ENCODE results near the gene RAB34. TPM values are rescaled to one million over a fixed set of nuclear protein-coding genes. Genes with fewer than 3 reads are reported as not detected.
A peak's percentile ranks its signal among the peaks of the same experiment; 100 is the strongest.

RAB34 gene
- total RNA-seq, 1 experiment from 2014 or later, result not detected

- Histone ChIP-seq H3K79me2 (ENCODE audit: low read length) (peaks cover 34% of the 10 kb centered on the region), H3K4me2 (ENCODE audit: low read depth, low read length, poor library complexity, severe bottlenecking) (no peak overlapping the region), H3K4me3 (ENCODE audit: low read length) (no peak overlapping the region), H3K27ac (ENCODE audit: low read length) (no peak overlapping the region), H2AFZ (ENCODE audit: low read length) (no peak overlapping the region), H3K4me1 (ENCODE audit: low read length) (peaks cover 25% of the 10 kb centered on the region), H3K9me2 (replicated peaks; ENCODE audit: insufficient read depth, low read length) (no peaks in the 10 kb centered on the region), H3K9me3 (ENCODE audit: low read length) (no peaks in the 10 kb centered on the region), H3K9ac (ENCODE audit: low read length) (no peak overlapping the region), H4K20me1 (ENCODE audit: insufficient read depth, low read depth, low read length) (peaks cover 33% of the 10 kb centered on the region), H3K36me3 (ENCODE audit: insufficient read depth, low read length) (peaks cover 14% of the 10 kb centered on the region), H3K27me3 (ENCODE audit: low read length) (no peaks in the 10 kb centered on the region)
- DNase-seq, result no peak
These were observed 30.4 kb upstream of the RAB34 start for GRCh38 chr17:28747801-28748750.

DNA sequence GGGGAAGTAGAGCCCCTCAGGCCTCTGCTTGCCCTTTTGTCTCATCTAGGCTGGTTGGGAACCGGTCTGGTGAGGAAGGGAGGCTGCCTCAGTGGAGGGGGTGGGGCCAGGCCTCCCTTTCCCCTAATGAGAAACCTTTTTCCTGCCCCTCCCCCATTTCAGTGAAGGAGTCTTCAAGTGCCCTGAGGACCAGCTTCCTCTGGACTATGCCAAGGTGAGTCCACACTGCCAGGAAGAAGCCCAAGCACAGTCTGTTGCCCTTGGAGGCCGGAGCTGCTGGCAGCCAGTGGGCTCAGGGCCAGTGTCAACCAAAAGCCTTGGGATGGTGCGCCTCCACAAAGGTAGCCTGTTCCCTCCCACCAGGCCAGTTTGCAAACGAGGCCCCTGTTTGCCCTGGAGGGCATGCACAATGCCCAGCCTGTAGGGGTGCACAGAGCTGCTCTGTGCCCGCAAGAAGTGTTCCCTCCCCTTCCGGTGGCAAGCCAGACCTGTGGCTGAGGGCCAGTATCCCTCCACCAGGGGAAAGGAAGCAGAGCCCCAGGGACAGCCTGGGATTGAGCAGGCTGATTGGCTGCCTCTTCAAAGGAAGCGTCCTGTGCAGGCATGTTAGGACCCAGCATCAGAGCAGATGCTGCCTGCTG lies 29.5 kb upstream of the RAB34 start:
- H3K79me2 ChIP-seq (ENCODE audit: low read length), result peaks cover 34% of the 10 kb centered on the region
- peaks cover 33% of the 10 kb centered on the region for H4K20me1 ChIP-seq (ENCODE audit: insufficient read depth, low read depth, low read length)
- no peaks in the 10 kb centered on the region for H3K27me3 ChIP-seq (ENCODE audit: low read length)
- H3K4me1 ChIP-seq (ENCODE audit: low read length), result peaks cover 34% of the 10 kb centered on the region
- no peaks in the 10 kb centered on the region for H3K9me3 ChIP-seq (ENCODE audit: low read length)
- H3K27ac ChIP-seq (ENCODE audit: low read length), result 0 out of 2 replicates have a peak overlapping the region, but pooled peaks have one; percentile 3
- H3K9me2 ChIP-seq (replicated peaks; ENCODE audit: insufficient read depth, low read length), result no peaks in the 10 kb centered on the region
- H3K4me2 ChIP-seq (ENCODE audit: low read depth, low read length, poor library complexity, severe bottlenecking), result peak overlapping the region; percentile 93
- no peak for DNase-seq
- H3K36me3 ChIP-seq (ENCODE audit: insufficient read depth, low read length), result peaks cover 14% of the 10 kb centered on the region
- H2AFZ ChIP-seq (ENCODE audit: low read length), result no peak overlapping the region
- H3K4me3 ChIP-seq (ENCODE audit: low read length), result no peak overlapping the region
- H3K9ac ChIP-seq (ENCODE audit: low read length), result no peak overlapping the region

DNA sequence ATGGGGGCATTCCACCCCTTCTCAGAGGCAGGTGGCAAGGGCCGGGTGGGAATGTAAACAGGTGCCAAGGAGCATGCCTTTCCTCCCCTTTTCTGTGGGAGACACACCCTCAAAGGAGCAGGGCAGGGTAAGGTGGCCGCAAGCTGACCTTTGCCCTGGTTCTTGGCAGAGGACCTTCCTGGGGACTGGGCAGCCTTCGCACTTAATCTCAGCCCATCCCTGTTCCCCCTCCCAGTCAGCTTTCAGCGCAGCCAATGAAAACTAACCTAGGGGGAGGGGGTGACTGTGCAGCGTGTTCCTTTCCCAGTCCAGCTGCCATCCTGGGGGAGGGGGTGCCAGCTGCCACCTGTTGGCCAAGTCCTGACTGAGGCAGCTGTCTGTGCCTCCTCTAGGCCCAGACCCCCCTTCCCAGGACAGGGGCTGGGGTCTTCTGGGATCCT lies 29.0 kb upstream of the RAB34 start:
- Histone ChIP-seq H3K79me2 (ENCODE audit: low read length) (peaks cover 33% of the 10 kb centered on the region), H3K9ac (ENCODE audit: low read length) (peak overlapping the region; percentile 96; the same call in 1 of the 2 replicates), H3K27ac (ENCODE audit: low read length) (0 out of 2 replicates have a peak overlapping the region, but pooled peaks have one; percentile 3), H3K4me2 (ENCODE audit: low read depth, low read length, poor library complexity, severe bottlenecking) (peak overlapping the region; percentile 93), H3K4me3 (ENCODE audit: low read length) (no peak overlapping the region; the same call in 1 of the 2 replicates), H3K9me2 (replicated peaks; ENCODE audit: insufficient read depth, low read length) (no peaks in the 10 kb centered on the region), H2AFZ (ENCODE audit: low read length) (no peak overlapping the region), H4K20me1 (ENCODE audit: insufficient read depth, low read depth, low read length) (peaks cover 33% of the 10 kb centered on the region), H3K9me3 (ENCODE audit: low read length) (no peaks in the 10 kb centered on the region), H3K4me1 (ENCODE audit: low read length) (peaks cover 39% of the 10 kb centered on the region), H3K36me3 (ENCODE audit: insufficient read depth, low read length) (peaks cover 10% of the 10 kb centered on the region), H3K27me3 (ENCODE audit: low read length) (no peaks in the 10 kb centered on the region)
- no peak for DNase-seq

GRCh38 chr17:28745786-28746411 lies 28.2 kb upstream of the RAB34 start:
- H3K9ac ChIP-seq (ENCODE audit: low read length), result peak overlapping the region; percentile 96

DNA sequence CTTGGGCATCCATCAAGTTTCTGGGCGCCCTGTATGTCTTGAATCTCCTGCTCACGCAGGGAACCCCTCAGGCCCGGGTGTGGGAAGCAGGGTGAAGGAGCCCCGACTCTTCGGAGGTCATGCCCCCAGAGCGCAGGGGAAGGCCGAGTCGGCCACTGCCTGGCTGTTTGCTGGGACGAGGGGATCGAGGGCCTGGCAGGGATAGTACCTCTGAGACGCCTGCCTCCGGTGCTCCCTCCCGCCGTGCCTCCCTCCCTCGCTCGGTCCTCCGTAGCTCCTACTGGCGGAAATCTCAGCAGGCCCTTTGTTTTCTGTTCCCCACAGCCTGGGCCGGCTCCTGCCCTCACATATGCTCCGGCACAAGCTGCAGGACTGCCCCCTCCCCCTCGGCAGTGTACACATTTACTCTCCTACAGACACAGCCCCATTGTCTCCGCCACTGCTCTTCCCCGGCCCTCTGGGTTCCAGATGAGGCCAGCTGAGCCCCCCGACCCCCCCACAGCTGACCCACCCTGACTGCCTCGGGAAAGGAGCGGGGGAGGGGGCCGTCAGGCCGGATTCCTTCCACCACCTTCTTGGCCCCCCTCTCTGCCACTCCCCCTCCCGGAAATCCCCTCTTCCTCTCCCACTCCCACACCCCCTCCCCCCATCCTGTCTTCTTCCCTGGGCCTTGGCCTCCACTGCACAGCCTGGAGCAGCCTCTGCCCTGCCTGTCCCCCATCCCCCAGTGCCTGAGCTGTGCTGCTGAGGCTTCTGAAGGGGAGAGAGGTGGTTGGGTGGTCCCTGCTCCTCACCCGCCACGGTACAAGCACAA lies 27.5 kb upstream of the RAB34 start:
- Histone ChIP-seq H3K9me3 (ENCODE audit: low read length) (no peaks in the 10 kb centered on the region), H3K79me2 (ENCODE audit: low read length) (peaks cover 31% of the 10 kb centered on the region), H2AFZ (ENCODE audit: low read length) (no peak overlapping the region), H3K4me3 (ENCODE audit: low read length) (peak overlapping the region; percentile 91), H3K36me3 (ENCODE audit: insufficient read depth, low read length) (peaks cover 4% of the 10 kb centered on the region), H3K27me3 (ENCODE audit: low read length) (no peaks in the 10 kb centered on the region), H3K4me2 (ENCODE audit: low read depth, low read length, poor library complexity, severe bottlenecking) (peak overlapping the region; percentile 93), H4K20me1 (ENCODE audit: insufficient read depth, low read depth, low read length) (peaks cover 33% of the 10 kb centered on the region), H3K4me1 (ENCODE audit: low read length) (peaks cover 53% of the 10 kb centered on the region), H3K27ac (ENCODE audit: low read length) (peak overlapping the region; percentile 79), H3K9ac (ENCODE audit: low read length) (peak overlapping the region; percentile 96), H3K9me2 (replicated peaks; ENCODE audit: insufficient read depth, low read length) (no peaks in the 10 kb centered on the region)
- peak; percentile 78 for DNase-seq

More at GRCh38 chr17:28745786-28746411, 28.2 kb upstream of the RAB34 start:
- H3K4me3 ChIP-seq (ENCODE audit: low read length), result peak overlapping the region; percentile 91; the same call in 1 of the 2 replicates
- peak overlapping the region; percentile 79 for H3K27ac ChIP-seq (ENCODE audit: low read length)
- peaks cover 33% of the 10 kb centered on the region for H4K20me1 ChIP-seq (ENCODE audit: insufficient read depth, low read depth, low read length)
- no peaks in the 10 kb centered on the region for H3K27me3 ChIP-seq (ENCODE audit: low read length)
- peaks cover 8% of the 10 kb centered on the region for H3K36me3 ChIP-seq (ENCODE audit: insufficient read depth, low read length)
- no peaks in the 10 kb centered on the region for H3K9me2 ChIP-seq (replicated peaks; ENCODE audit: insufficient read depth, low read length)
- peaks cover 31% of the 10 kb centered on the region for H3K79me2 ChIP-seq (ENCODE audit: low read length)
- peaks cover 46% of the 10 kb centered on the region for H3K4me1 ChIP-seq (ENCODE audit: low read length)
- peak overlapping the region; percentile 93 for H3K4me2 ChIP-seq (ENCODE audit: low read depth, low read length, poor library complexity, severe bottlenecking)
- H3K9me3 ChIP-seq (ENCODE audit: low read length), result no peaks in the 10 kb centered on the region
- DNase-seq, result no peak
- no peak overlapping the region for H2AFZ ChIP-seq (ENCODE audit: low read length)

DNA sequence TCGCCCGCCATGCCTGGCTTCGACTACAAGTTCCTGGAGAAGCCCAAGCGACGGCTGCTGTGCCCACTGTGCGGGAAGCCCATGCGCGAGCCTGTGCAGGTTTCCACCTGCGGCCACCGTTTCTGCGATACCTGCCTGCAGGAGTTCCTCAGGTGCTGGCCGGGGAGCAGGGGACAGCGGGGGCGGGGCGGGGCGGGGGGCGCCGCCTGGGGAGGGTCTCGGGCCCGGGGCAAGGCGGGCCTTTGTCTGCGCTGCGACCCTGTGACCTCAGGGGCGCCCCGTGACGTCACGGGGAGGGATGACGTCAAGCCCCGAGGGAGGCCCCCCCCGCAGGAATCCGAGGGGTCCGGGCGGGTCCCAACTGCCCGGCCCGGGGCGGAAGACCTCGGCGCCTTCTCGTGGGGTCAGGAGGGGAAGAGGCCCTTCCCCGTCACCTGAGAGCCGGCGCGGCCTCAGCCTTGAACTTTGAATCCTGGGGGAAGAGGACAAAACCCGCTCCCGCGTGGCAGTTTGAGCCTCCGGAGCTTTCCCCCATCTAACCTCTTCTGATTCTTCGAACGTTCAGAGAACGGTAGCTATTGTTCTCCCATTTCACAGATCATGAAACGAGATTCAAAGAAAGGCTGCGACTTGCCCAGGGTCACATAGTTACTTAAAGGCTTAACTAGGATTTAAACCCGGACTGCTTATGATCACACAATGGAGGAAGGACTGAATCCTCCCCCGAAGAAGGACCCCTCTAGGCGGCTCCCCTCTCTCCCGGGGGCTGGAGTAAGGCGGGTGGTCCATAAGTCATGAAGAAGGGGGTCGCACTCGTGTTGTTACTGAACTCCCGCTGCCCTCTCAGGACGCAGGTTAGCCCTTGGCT lies 26.7 kb upstream of the RAB34 start:
- Histone ChIP-seq H3K9me3 (ENCODE audit: low read length) (no peaks in the 10 kb centered on the region), H2AFZ (ENCODE audit: low read length) (no peak overlapping the region), H3K27ac (ENCODE audit: low read length) (peak overlapping the region; percentile 79), H3K79me2 (ENCODE audit: low read length) (peaks cover 31% of the 10 kb centered on the region), H3K9ac (ENCODE audit: low read length) (peak overlapping the region; percentile 96), H3K27me3 (ENCODE audit: low read length) (no peaks in the 10 kb centered on the region), H3K4me3 (ENCODE audit: low read length) (peak overlapping the region; percentile 91), H3K9me2 (replicated peaks; ENCODE audit: insufficient read depth, low read length) (no peaks in the 10 kb centered on the region), H3K4me1 (ENCODE audit: low read length) (peaks cover 53% of the 10 kb centered on the region), H4K20me1 (ENCODE audit: insufficient read depth, low read depth, low read length) (peaks cover 33% of the 10 kb centered on the region), H3K4me2 (ENCODE audit: low read depth, low read length, poor library complexity, severe bottlenecking) (peak overlapping the region; percentile 93), H3K36me3 (ENCODE audit: insufficient read depth, low read length) (peaks cover 4% of the 10 kb centered on the region)
- DNase-seq, result peak; percentile 85

All from Karpas-422 (cell line).